Prostate gland (tissue), 2 donors: ENCODE data around the gene HOOK1.
"Not testable (repeated sequence)": the region's sequence is repeated elsewhere in the genome, so short reads cannot be mapped to it uniquely, and the experiment has no call there.

ENCODE experiments used
- CTCF ChIP-seq, 4 experiments: fragments of 200-600 bp in 2 of 4; fragments of 450-650 bp in 2 of 4; sonication (generic) in 2 of 4; IDR thresholded peaks; 1 replicate in 3 of 4; 2 replicates in 1 of 4; pipeline ENCODE4 v1.5.1; 2016 to 2019; ENCODE audit warnings: antibody characterized with exemption in 4 of 4, mild to moderate bottlenecking in 2 of 4, moderate library complexity in 2 of 4
- POLR2A ChIP-seq: fragments of 450-650 bp; IDR thresholded peaks from one replicate; pipeline ENCODE4 v1.6.1; 2016; ENCODE audit warnings: antibody characterized with exemption, mild to moderate bottlenecking
- POLR2AphosphoS5 ChIP-seq: sonication (generic); formaldehyde crosslinking; IDR thresholded peaks from one replicate; pipeline ENCODE4 v1.6.1; 2017; ENCODE audit warnings: antibody characterized with exemption

GRCh38 chr1:59855297-59855696 is 40.5 kb downstream of the HOOK1 start:
- not testable (repeated sequence) for TF ChIP-seq CTCF (IDR thresholded peaks at IDR 0.05); POLR2A; POLR2AphosphoS5
